ENCODE results near the gene DNAJA4. TPM values are rescaled to one million over a fixed set of nuclear protein-coding genes. Genes with fewer than 3 reads are reported as not detected.

The DNAJA4 gene
- total and polyA plus RNA-seq, 2 of the 13 experiments (the other 11 are each of a cell fraction or from before 2014, with no cell fraction given), result not detected

GRCh38 chr15:78321786-78322185 is 57.4 kb downstream of the DNAJA4 start:
- in situ Hi-C loops (cut with HindIII; ENCODE audit: extremely low pct_ligation_motif_present, low pct_unique_long_range_greater_than_20kb), result no loop called here
- H3K4me3 ChIP-seq (replicated peaks in 1 of 3; ENCODE audit: insufficient read depth in 1 of 3, low read depth in 2 of 3, low read length in 3 of 3), result no peak overlapping the region
- 0 out of 2 replicates have a peak, but pooled peaks cover 6% of the 10 kb centered on the region for H3K4me1 ChIP-seq (ENCODE audit: insufficient read depth, low read length)
- TF ChIP-seq ZMAT5 (CRISPR knock-in tag; IDR thresholded peaks at IDR 0.05; ENCODE audit: borderline replicate concordance, low read depth) (no peak), ZNF576 (CRISPR knock-in tag; IDR thresholded peaks at IDR 0.05) (no peak), USF2 (IDR thresholded peaks at IDR 0.05; ENCODE audit: low read depth, low read length) (no peak), USF2 (CRISPR knock-in tag; IDR thresholded peaks at IDR 0.05; ENCODE audit: borderline replicate concordance) (no peak), ZNF616 (CRISPR knock-in tag; IDR thresholded peaks at IDR 0.05; ENCODE audit: low read depth) (no peak), HNF4A (CRISPR knock-in tag; IDR thresholded peaks at IDR 0.05) (no peak), ZNF101 (CRISPR knock-in tag; IDR thresholded peaks at IDR 0.05; ENCODE audit: borderline replicate concordance, low read depth) (no peak), AKAP8 (CRISPR knock-in tag; IDR thresholded peaks at IDR 0.05) (no peak), TAF1 (CRISPR knock-in tag; IDR thresholded peaks at IDR 0.05) (no peak), PLSCR1 (CRISPR knock-in tag; IDR thresholded peaks at IDR 0.05; ENCODE audit: borderline replicate concordance) (no peak), BATF2 (CRISPR knock-in tag; IDR thresholded peaks at IDR 0.05) (no peak), HIC2 (CRISPR knock-in tag; IDR thresholded peaks at IDR 0.05; ENCODE audit: low read depth) (no peak), RFX5 (IDR thresholded peaks at IDR 0.05; ENCODE audit: low read depth, low read length) (no peak), NCOA2 (CRISPR knock-in tag; IDR thresholded peaks at IDR 0.05) (no peak)
- H3K27ac ChIP-seq (ENCODE audit: extremely low read length, insufficient read depth, low read length), result no peak overlapping the region
- H3K27me3 ChIP-seq (ENCODE audit: control insufficient read depth in 1 of 2, insufficient read depth in 2 of 2, low read length in 2 of 2), result peaks cover 4 to 29% of the 10 kb centered on the region in 2 experiments; a peak in 4 of 5 replicates
- H3K9ac ChIP-seq (ENCODE audit: insufficient read depth, low read depth, low read length), result no peak overlapping the region
- no peaks in the 10 kb centered on the region for H3K36me3 ChIP-seq (replicated peaks in 1 of 2; ENCODE audit: control insufficient read depth in 1 of 2, insufficient read depth in 2 of 2, low read length in 2 of 2)
- WGBS (ENCODE audit: low lambda C conversion rate), result 21% methylated on average over 4 of the region's 4 CpGs
- no peaks in the 10 kb centered on the region for H4K20me1 ChIP-seq (ENCODE audit: insufficient read depth, low read length)
- DNase-seq (ENCODE audit: low spot score), result no peak
- H3K4me2 ChIP-seq (ENCODE audit: low read depth, low read length), result no peak overlapping the region; the same call in 1 of the 2 replicates
- no peak overlapping the region for H2AFZ ChIP-seq (ENCODE audit: low read length)
- CTCF ChIA-PET (ENCODE audit: low intra/inter-chr PET ratio, low total read pairs), result no interaction called here
- POLR2A ChIA-PET, result interaction anchor here (1.4 kb wide), 1 partner anchor 116 kb away, joined by 4 read pairs; the partner anchor contains the start of gene IREB2
- no peaks in the 10 kb centered on the region for H3K9me3 ChIP-seq (ENCODE audit: low read length)
- no peaks in the 10 kb centered on the region for H3K79me2 ChIP-seq (ENCODE audit: insufficient read depth, low read length)
- BruUV-seq (replicated peaks), result no TSS peak
- ATAC-seq, result no peak
- intact Hi-C loops (cut with micrococcal nuclease; ENCODE audit: unreplicated experiment), result no loop called here
- FAIRE-seq, result no peak

Measured in HepG2 (cell line).